NOMO-1 treated with DMSO at 0.1 percent for 48 hours (cell line): ENCODE measurements around the gene PRIM1.
"Not testable (repeated sequence)": the region's sequence is repeated elsewhere in the genome, so short reads cannot be mapped to it uniquely, and the experiment has no call there.

ENCODE experiments used
- DNase-seq: peaks from one replicate; lab custom pipeline; 2025; ENCODE audit not compliant: unreplicated experiment; lab: John Stamatoyannopoulos, UW

PRIM1 gene

GRCh38 chr12:56761812-56762211, 9.7 kb upstream of the PRIM1 start:
- DNase-seq: no peak

- DNase-seq: no peak
Measured at GRCh38 chr12:56760460-56760859, 8.3 kb upstream of the PRIM1 start.

GRCh38 chr12:56759263-56759908, 7.3 kb upstream of the PRIM1 start:
- no peak for DNase-seq

- DNase-seq: no peak
Measured at GRCh38 chr12:56758728-56759262, 6.7 kb upstream of the PRIM1 start.

GRCh38 chr12:56757971-56758370, 5.8 kb upstream of the PRIM1 start:
- DNase-seq: not testable (repeated sequence)

- no peak for DNase-seq
Measured at GRCh38 chr12:56753566-56753965, 1.4 kb upstream of the PRIM1 start.

- DNase-seq: peak; percentile 39
Measured at GRCh38 chr12:56750596-56750995, 1.5 kb downstream of the PRIM1 start.

- no peak for DNase-seq
Measured at GRCh38 chr12:56749853-56750252, 2.3 kb downstream of the PRIM1 start.

- peak; percentile 74 for DNase-seq
Measured at GRCh38 chr12:56749359-56749758, 2.8 kb downstream of the PRIM1 start.

GRCh38 chr12:56728139-56728861, 23.8 kb downstream of the PRIM1 start:
- DNase-seq: peak; percentile 22

GRCh38 chr12:56726196-56726675, 25.9 kb downstream of the PRIM1 start:
- DNase-seq: not testable (repeated sequence)

- no peak for DNase-seq
Measured at GRCh38 chr12:56725723-56726102, 26.4 kb downstream of the PRIM1 start.

GRCh38 chr12:56724972-56725722, 27.0 kb downstream of the PRIM1 start, which contains the start of gene NACA:
Gene NACA, minus strand, starts transcription at chr12:56725299. Its CDS starts 778 bp downstream, at chr12:56724521.
- DNase-seq: peak; percentile 99

- DNase-seq: no peak
Measured at GRCh38 chr12:56724701-56724971, 27.5 kb downstream of the PRIM1 start.

- no peak for DNase-seq
Measured at GRCh38 chr12:56723889-56724700, 28.0 kb downstream of the PRIM1 start.

GRCh38 chr12:56723352-56723751, 28.8 kb downstream of the PRIM1 start:
- DNase-seq: no peak

GRCh38 chr12:56722832-56723231, 29.3 kb downstream of the PRIM1 start:
- no peak for DNase-seq

- DNase-seq: no peak
Measured at GRCh38 chr12:56721721-56722120, 30.4 kb downstream of the PRIM1 start.

- peak; percentile 48 for DNase-seq
Measured at GRCh38 chr12:56721216-56721615, 30.9 kb downstream of the PRIM1 start.

- DNase-seq: peak; percentile 74
Measured at GRCh38 chr12:56720731-56721151, 31.4 kb downstream of the PRIM1 start.

GRCh38 chr12:56719056-56719455, 33.1 kb downstream of the PRIM1 start:
- DNase-seq: no peak
